Loucy (cell line): ENCODE results near the gene PLD5.
A peak's percentile ranks its signal among the peaks of the same experiment; 100 is the strongest.

ENCODE experiments used
- CTCF ChIP-seq: fragments of 200-600 bp; sonication (generic); conservative IDR thresholded peaks from 2 replicates; pipeline ENCODE4 v1.5.1; 2014; ENCODE audit warnings: mild to moderate bottlenecking, antibody characterized with exemption, low read length
- EZH2phosphoT487 ChIP-seq: fragments of 200-600 bp; IDR thresholded peaks from 2 replicates; pipeline ENCODE4 v1.6.1; 2018; ENCODE audit warnings: antibody characterized with exemption, mild to moderate bottlenecking, moderate library complexity, borderline replicate concordance

- peak; percentile 69 for TF ChIP-seq CTCF
- TF ChIP-seq EZH2phosphoT487, result no peak
Measured at GRCh38 chr1:242454262-242455051, 70.0 kb downstream of the PLD5 start.
